ENCODE measurements around the gene PPM1F.

DNA sequence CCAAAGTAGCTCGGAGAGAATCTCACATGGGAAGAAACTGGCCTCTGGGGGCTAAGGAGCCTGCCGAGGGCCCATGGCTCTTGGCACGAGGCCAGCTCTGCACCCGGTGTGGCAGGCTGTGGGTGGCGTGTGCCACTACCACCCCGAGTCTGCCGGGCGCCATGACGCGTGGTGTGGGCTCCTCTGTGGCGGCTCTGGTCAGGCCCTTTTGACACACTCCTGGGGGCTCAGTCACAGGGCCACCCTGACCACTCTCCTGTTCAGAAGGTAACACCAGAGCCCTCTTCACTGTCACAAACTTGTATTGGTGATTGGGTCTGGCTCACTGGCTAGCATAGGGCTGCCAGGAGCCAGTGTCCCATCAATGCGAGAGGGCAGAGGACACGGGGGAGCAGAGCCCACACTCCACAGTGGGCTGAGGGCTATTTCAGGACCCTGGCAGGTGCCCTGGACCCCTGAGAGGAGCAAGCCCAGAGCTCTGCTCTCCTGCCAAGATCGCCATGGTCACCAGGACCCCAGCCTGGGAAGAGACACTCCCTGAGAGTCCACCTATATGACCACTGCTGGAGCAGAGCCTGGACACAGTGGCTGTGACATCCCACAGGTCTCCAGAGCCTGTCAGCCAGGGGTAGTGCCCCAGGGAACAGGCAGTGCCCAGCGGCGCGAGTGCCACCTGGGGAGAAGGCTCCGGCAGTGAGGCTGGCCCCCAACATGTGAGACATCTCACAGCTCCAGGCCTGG lies 8.6 kb upstream of the PPM1F start:
- TF ChIP-seq EZH2 (IDR thresholded peaks at IDR 0.05) (no peak), POLR2AphosphoS5 (IDR thresholded peaks at IDR 0.05; ENCODE audit: borderline replicate concordance, low read depth, low read length) (no peak)

Measured in SK-N-MC (cell line).